Measurements from ENCODE around the gene PLIN5. TPM values are rescaled to one million over a fixed set of nuclear protein-coding genes. Genes with fewer than 3 reads are reported as not detected.

Gene PLIN5
- total and polyA plus RNA-seq, 2 of the 8 experiments (the other 6 are each of a cell fraction or from before 2014, with no cell fraction given) = 2.0 to 2.5 TPM

DNA sequence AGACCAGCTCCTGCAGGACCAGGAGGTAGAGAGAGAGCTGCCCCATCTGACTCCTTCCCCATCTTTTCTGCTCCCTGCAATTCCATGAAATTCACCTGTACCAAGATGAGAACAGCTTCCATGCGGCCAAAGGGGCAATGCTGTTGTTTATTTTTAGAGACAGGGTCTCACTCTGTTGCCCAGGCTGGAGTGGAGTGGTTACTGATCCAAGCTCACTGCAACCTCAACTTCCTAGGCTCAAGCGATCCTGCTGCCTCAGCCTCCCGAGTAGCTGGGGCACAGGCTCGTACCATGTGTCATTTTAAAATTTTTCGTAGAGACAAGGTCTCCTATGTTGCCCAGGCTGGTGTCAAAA is 13.2 kb downstream of the PLIN5 start (continued):
- TF ChIP-seq, protein P1, sequence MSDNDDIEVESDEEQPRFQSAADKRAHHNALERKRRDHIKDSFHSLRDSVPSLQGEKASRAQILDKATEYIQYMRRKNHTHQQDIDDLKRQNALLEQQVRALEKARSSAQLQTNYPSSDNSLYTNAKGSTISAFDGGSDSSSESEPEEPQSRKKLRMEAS (IDR thresholded peaks at IDR 0.05) = no peak
- TF ChIP-seq BRCA1 (IDR thresholded peaks at IDR 0.05; ENCODE audit: low read depth, low read length) (no peak), KDM1A (IDR thresholded peaks at IDR 0.05; ENCODE audit: borderline replicate concordance, low read length) (no peak), SAP30 (IDR thresholded peaks at IDR 0.05; ENCODE audit: insufficient read depth, insufficient replicate concordance, low read length) (no peak), MAFK (IDR thresholded peaks at IDR 0.05; ENCODE audit: low read depth, low read length) (no peak)
